H1 (cell line): ENCODE measurements around the gene ETFBKMT. TPM values are rescaled to one million over a fixed set of nuclear protein-coding genes. Genes with fewer than 3 reads are reported as not detected.

Source experiments
- CTCF ChIA-PET: fragments of 300-600 bp; sonication (Branson Sonifier 250); formaldehyde crosslinking; loops from one replicate; lab custom pipeline; 2021; ENCODE audit not compliant: partially characterized antibody; lab: Charles Lee
- POLR2A ChIA-PET: fragments of 300-600 bp; sonication (Branson Sonifier 250); formaldehyde crosslinking; loops from one replicate; lab custom pipeline; 2021; ENCODE audit warnings: inconsistent platforms; ENCODE audit not compliant: partially characterized antibody; lab: Charles Lee
- DNase-seq, 2 experiments: peaks; one replicate each; pipeline versions ENCODE4 v3.0.0 to v3.0.0-alpha.2; 2010 to 2022; ENCODE audit warnings: low spot score in 2 of 2, low read depth in 1 of 2, mixed read lengths in 1 of 2
- FAIRE-seq: peaks from 2 replicates; lab custom pipeline; 2011; peaks lifted over from hg19 to GRCh38; lab: Jason Lieb, UNC
- H2AFZ ChIP-seq: 2 replicates; pipeline ENCODE4 v1.8.1; 2012; ENCODE audit warnings: low read length, inconsistent platforms
- H2AK5ac ChIP-seq: 2 replicates; pipeline ENCODE4 v1.6.1; 2013; ENCODE audit warnings: low read depth, low read length
- H2BK120ac ChIP-seq: replicated peaks from 2 replicates; pipeline ENCODE3; 2013; ENCODE audit warnings: low read depth, low read length, inconsistent platforms
- H2BK12ac ChIP-seq: 2 replicates; pipeline ENCODE4 v1.6.1; 2013; ENCODE audit warnings: low read depth, low read length
- H2BK15ac ChIP-seq: 2 replicates; pipeline ENCODE4 v1.6.1; 2013; ENCODE audit warnings: low read length
- H2BK20ac ChIP-seq: 2 replicates; pipeline ENCODE4 v1.6.1; 2013; ENCODE audit warnings: low read length
- H2BK5ac ChIP-seq: 2 replicates; pipeline ENCODE4 v1.6.1; 2013; ENCODE audit warnings: low read depth, low read length
- H3K14ac ChIP-seq: 2 replicates; pipeline ENCODE4 v1.6.1; 2013; ENCODE audit warnings: inconsistent platforms; ENCODE audit not compliant: insufficient read length
- H3K18ac ChIP-seq: 2 replicates; pipeline ENCODE4 v1.6.1; 2013; ENCODE audit warnings: low read length; ENCODE audit errors: extremely low read depth
- H3K23ac ChIP-seq: 2 replicates; pipeline ENCODE4 v1.6.1; 2013; ENCODE audit warnings: inconsistent platforms; ENCODE audit not compliant: insufficient read length
- H3K23me2 ChIP-seq: 2 replicates; pipeline ENCODE4 v1.6.1; 2013; ENCODE audit warnings: low read depth, low read length
- H3K27ac ChIP-seq: 2 replicates; pipeline ENCODE4 v1.6.1; 2011; ENCODE audit warnings: low read depth, low read length, inconsistent platforms
- H3K27me3 ChIP-seq, 4 experiments: replicated peaks in 1 of 4; 1 replicate in 1 of 4; 2 replicates in 3 of 4; pipeline versions ENCODE4 v1.6.1 to v1.8.1; 2011 to 2013; ENCODE audit warnings: low read length in 3 of 4, mild to moderate bottlenecking in 3 of 4, inconsistent platforms in 2 of 4, mixed read lengths in 2 of 4, moderate library complexity in 1 of 4; ENCODE audit not compliant: control insufficient read depth in 3 of 4, insufficient read depth in 3 of 4; ENCODE audit errors: extremely low read depth in 1 of 4
- H3K36me3 ChIP-seq, 4 experiments: 2 replicates each; pipeline versions ENCODE4 v1.6.1 to v1.8.1; 2011 to 2013; ENCODE audit warnings: mild to moderate bottlenecking in 4 of 4, low read length in 3 of 4, moderate library complexity in 2 of 4, control low read depth in 1 of 4, inconsistent platforms in 1 of 4; ENCODE audit not compliant: insufficient read depth in 4 of 4, control insufficient read depth in 2 of 4
- H3K4ac ChIP-seq: replicated peaks from 2 replicates; pipeline ENCODE3; 2013; ENCODE audit warnings: low read length, low read depth, mixed read lengths, inconsistent platforms; ENCODE audit not compliant: insufficient read length
- H3K4me1 ChIP-seq, 4 experiments: replicated peaks in 1 of 4; 1 replicate in 1 of 4; 2 replicates in 3 of 4; pipeline versions ENCODE4 v1.6.1 to v1.8.1; 2011 to 2013; ENCODE audit warnings: low read length in 3 of 4, inconsistent platforms in 2 of 4, mixed read lengths in 1 of 4; ENCODE audit not compliant: insufficient read depth in 4 of 4, control insufficient read depth in 3 of 4
- H3K4me2 ChIP-seq, 2 experiments: 2 replicates each; pipeline versions ENCODE4 v1.6.1 to v1.8.1; 2011 to 2013; ENCODE audit warnings: low read depth in 2 of 2, low read length in 2 of 2, control low read depth in 1 of 2, inconsistent platforms in 1 of 2, mild to moderate bottlenecking in 1 of 2; ENCODE audit not compliant: insufficient read depth in 1 of 2
- H3K4me3 ChIP-seq, 4 experiments: fragments of 200-600, 300-600 bp in 1 of 4; sonication (generic), shearing (Covaris generic), sonication (Bioruptor Twin) in 1 of 4; 2 replicates each; pipeline versions ENCODE4 v1.5.1 to v1.8.1; 2011 to 2016; ENCODE audit warnings: low read length in 4 of 4, low read depth in 3 of 4, control low read depth in 2 of 4, inconsistent platforms in 2 of 4, mild to moderate bottlenecking in 2 of 4, mixed read lengths in 1 of 4, moderate library complexity in 1 of 4; ENCODE audit not compliant: insufficient read depth in 2 of 4; ENCODE audit errors: extremely low read depth in 1 of 4
- H3K56ac ChIP-seq: replicated peaks from 2 replicates; pipeline ENCODE3; 2013; ENCODE audit warnings: low read depth, mild to moderate bottlenecking, mixed read lengths, low read length, inconsistent platforms; ENCODE audit not compliant: insufficient read length
- H3K79me1 ChIP-seq: 2 replicates; pipeline ENCODE4 v1.6.1; 2013; ENCODE audit warnings: low read depth, low read length, control low read depth
- H3K79me2 ChIP-seq, 2 experiments: 2 replicates each; pipeline versions ENCODE4 v1.6.1 to v1.8.1; 2012 to 2013; ENCODE audit warnings: low read length in 2 of 2, mild to moderate bottlenecking in 2 of 2, inconsistent platforms in 1 of 2; ENCODE audit not compliant: insufficient read depth in 2 of 2, control insufficient read depth in 1 of 2
- H3K9ac ChIP-seq, 4 experiments: replicated peaks in 1 of 4; 1 replicate in 1 of 4; 2 replicates in 3 of 4; pipeline versions ENCODE4 v1.6.1 to v1.8.1; 2011 to 2013; ENCODE audit warnings: low read depth in 3 of 4, low read length in 3 of 4, control low read depth in 2 of 4, mild to moderate bottlenecking in 2 of 4, moderate library complexity in 2 of 4, inconsistent platforms in 1 of 4; ENCODE audit errors: extremely low read depth in 1 of 4
- H3K9me3 ChIP-seq, 2 experiments: 2 replicates each; pipeline versions ENCODE4 v1.6.1 to v1.8.1; 2012 to 2013; ENCODE audit warnings: mild to moderate bottlenecking in 2 of 2, moderate library complexity in 2 of 2, control low read depth in 1 of 2, inconsistent platforms in 1 of 2, low read depth in 1 of 2, low read length in 1 of 2, mixed read lengths in 1 of 2; ENCODE audit not compliant: insufficient read depth in 2 of 2
- H4K20me1 ChIP-seq, 2 experiments: replicated peaks in 1 of 2; 2 replicates each; pipeline versions ENCODE3 to v1.8.1; 2011 to 2013; ENCODE audit warnings: inconsistent platforms in 2 of 2, low read length in 2 of 2, mild to moderate bottlenecking in 1 of 2; ENCODE audit not compliant: insufficient read depth in 2 of 2, control insufficient read depth in 1 of 2
- H4K5ac ChIP-seq: 2 replicates; pipeline ENCODE4 v1.6.1; 2013; ENCODE audit warnings: low read length, low read depth, mixed read lengths, inconsistent platforms; ENCODE audit not compliant: insufficient read length
- H4K8ac ChIP-seq: 2 replicates; pipeline ENCODE4 v1.8.0; 2013; ENCODE audit warnings: mild to moderate bottlenecking, moderate library complexity, low read length, inconsistent platforms; ENCODE audit not compliant: insufficient read depth; ENCODE audit errors: extremely low read depth
- H4K91ac ChIP-seq: replicated peaks from 2 replicates; pipeline ENCODE3; 2013; ENCODE audit warnings: low read length, mixed read lengths, inconsistent platforms; ENCODE audit not compliant: insufficient read length
- ASH2L ChIP-seq: fragments of 200-600, 300-600 bp; sonication (generic); IDR thresholded peaks from one replicate; pipeline ENCODE4 v1.7.1; 2017; ENCODE audit warnings: low read length
- E2F6 ChIP-seq: IDR thresholded peaks from 2 replicates; pipeline ENCODE4 v1.6.1; 2012; ENCODE audit warnings: inconsistent platforms
- RBBP5 ChIP-seq: IDR thresholded peaks from 2 replicates; pipeline ENCODE4 v1.7.1; 2012; ENCODE audit warnings: low read depth, mild to moderate bottlenecking, inconsistent platforms, low read length, moderate library complexity, borderline replicate concordance
- SP2 ChIP-seq: IDR thresholded peaks from 2 replicates; pipeline ENCODE4 v1.6.1; 2012; ENCODE audit warnings: mild to moderate bottlenecking, low read length, inconsistent platforms
- WGBS, 2 experiments: shearing (Covaris generic) in 1 of 2; methylation state at CpG; one replicate each; pipeline versions ENCODE4 v1.1.6 to v1.1.7; 2013 to 2015; ENCODE audit warnings: low lambda C conversion rate in 2 of 2, mixed read lengths in 2 of 2, inconsistent platforms in 1 of 2, low coverage in 1 of 2, missing lambda C conversion rate in 1 of 2; ENCODE audit not compliant: insufficient replicate concordance in 2 of 2, insufficient coverage in 1 of 2, insufficient read length in 1 of 2; ENCODE audit errors: extremely low coverage in 1 of 2, missing lambda C conversion rate in 1 of 2; 5-methylcytosine and 5-hydroxymethylcytosine counted together
- polyA plus RNA-seq, 7 experiments: library from polyadenylated mRNA; depleted of rRNA in 3 of 7; stranded (reverse) in 5 of 7; unstranded in 2 of 7; fragments of >200 nt in 5 of 7; fragments of 200-250 nt in 2 of 7; gene quantifications; 1 replicate in 5 of 7; 2 replicates in 1 of 7; 4 replicates in 1 of 7; pipeline versions ENCODE4 v1.2.1 to v1.2.3, GENCODE V29; 2011 to 2013; ENCODE audit warnings: missing spikeins in 2 of 7, mixed read lengths in 2 of 7
- total RNA-seq: library from RNA; stranded (reverse); fragmentation: NEBNext Ultra II Directional; extraction: Animal tissue kit (Norgen Biotek cat#: 25700); gene quantifications from 2 replicates; pipeline ENCODE4 v1.2.1, GENCODE V29; 2021

The ETFBKMT gene
- total and polyA plus RNA-seq, 2 of the 8 experiments (the other 6 are each of a cell fraction or from before 2014, with no cell fraction given) = 0.59 to 1.7 TPM

GRCh38 chr12:31622038-31622437, 37.5 kb upstream of the ETFBKMT start:
- Histone ChIP-seq H2BK5ac (no peak overlapping the region), H3K4me1 (no peaks in the 10 kb centered on the region), H3K23ac (no peak overlapping the region), H3K27me3 (no peaks in the 10 kb centered on the region), H2BK12ac (no peak overlapping the region), H4K20me1 (no peaks in the 10 kb centered on the region), H2BK120ac (no peak overlapping the region), H3K36me3 (no peaks in the 10 kb centered on the region), H3K23me2 (no peaks in the 10 kb centered on the region), H3K4me2 (no peak overlapping the region), H3K14ac (no peak overlapping the region), H3K9ac (no peak overlapping the region), H2AK5ac (no peak overlapping the region), H2BK15ac (no peak overlapping the region), H4K5ac (no peak overlapping the region), H2BK20ac (no peak overlapping the region), H3K79me1 (no peaks in the 10 kb centered on the region), H3K4me3 (no peak overlapping the region), H4K91ac (no peak overlapping the region), H3K18ac (no peak overlapping the region), H3K9me3 (no peaks in the 10 kb centered on the region), H4K8ac (no peak overlapping the region), H3K27ac (no peak overlapping the region), H3K56ac (no peak overlapping the region), H2AFZ (no peak overlapping the region), H3K4ac (no peak overlapping the region), H3K79me2 (no peaks in the 10 kb centered on the region)
- no peak for DNase-seq
- CTCF ChIA-PET = interaction anchor here (1.0 to 3.9 kb wide), 6 partner anchors 11 to 350 kb away, joined by 3 to 16 read pairs (median 5); no protein-coding TSS in a partner anchor
- POLR2A ChIA-PET = interaction anchor here (0.6 kb wide), 1 partner anchor 16 kb away, joined by 4 read pairs; no protein-coding TSS in a partner anchor
- no peak for FAIRE-seq
- 100% methylated on average over 4 of the region's 4 CpGs; no CpG with 5 or more reads in 1 of the 2 experiments for WGBS, 2 experiments
- TF ChIP-seq SP2 = no peak
- TF ChIP-seq RBBP5 = no peak
- no peak for TF ChIP-seq E2F6
- no peak for TF ChIP-seq ASH2L
